GM21529 (cell line): ENCODE data around the gene PBX1.

Experiments
- ATAC-seq: cut with Tn5 transposase; IDR thresholded peaks from one replicate; pipeline ENCODE4 v1.9.1; 2021; ENCODE audit not compliant: unreplicated experiment

The PBX1 gene

DNA sequence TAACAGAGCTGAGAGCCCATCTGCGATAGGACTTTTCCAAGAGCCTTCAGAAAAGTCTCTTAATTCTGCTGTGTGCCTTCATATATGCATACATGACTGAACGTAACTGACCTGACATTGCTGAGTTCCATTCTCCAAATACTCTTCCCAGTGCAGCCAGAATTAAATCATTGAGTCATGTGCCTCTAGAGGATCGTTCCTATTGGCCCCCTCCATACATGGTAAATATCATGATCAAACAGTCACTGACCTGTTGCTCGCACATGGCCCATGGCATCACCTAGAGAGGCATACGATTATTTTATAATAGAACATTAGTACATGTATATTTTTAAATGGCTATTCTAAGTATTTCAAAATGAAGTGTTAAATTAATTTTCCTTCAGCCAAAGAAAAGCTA lies 186.8 kb downstream of the PBX1 start:
- no peak for ATAC-seq

DNA sequence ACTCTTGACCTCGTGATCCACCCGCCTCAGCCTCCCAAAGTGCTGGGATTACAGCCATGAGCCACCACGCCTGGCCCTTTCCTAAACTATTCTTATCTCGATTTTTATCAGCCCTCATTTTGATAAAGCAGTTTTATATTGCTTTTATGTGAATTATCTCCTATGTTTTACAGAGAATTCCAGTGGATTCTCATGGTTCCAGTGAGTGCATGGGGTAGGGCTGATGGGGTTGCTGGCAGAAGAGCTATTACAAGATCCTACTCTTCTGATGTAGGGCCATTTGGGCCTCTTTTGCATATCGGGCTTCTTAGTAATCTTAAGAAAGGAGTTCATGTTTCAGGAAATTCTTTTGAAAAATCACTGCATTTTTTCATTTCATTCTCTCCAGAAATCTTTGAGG lies 187.6 kb downstream of the PBX1 start:
- ATAC-seq = no peak

DNA sequence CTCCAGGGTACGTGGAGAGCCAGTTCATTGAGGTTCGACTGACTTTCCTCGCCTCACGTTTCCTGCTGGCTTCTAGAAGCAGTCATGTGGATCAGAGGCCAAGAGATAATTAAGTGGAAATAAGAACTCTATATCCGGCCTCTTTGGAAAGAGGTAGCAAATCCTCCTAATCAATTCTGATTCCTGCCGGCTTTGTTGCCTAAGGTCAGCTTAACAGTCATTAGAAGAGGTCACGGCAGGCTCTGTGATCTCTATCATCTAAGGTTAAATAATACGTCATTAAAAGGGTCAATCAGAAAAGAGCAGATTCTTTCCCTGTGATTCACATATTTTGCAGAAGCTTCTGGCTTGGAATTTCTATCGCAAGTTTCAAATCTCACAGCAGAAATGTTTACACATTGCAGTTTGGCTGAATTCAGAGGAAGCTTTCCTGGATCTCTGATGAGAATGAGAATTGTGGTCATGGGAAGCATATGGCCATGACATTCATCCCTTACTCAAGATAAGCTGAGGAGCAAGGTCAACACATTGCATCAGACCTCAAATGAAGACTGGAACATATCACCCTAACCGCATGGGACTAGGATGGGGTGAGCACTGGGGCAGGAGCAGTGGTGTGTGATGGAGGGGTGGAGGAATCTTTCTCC lies 189.4 kb downstream of the PBX1 start:
- ATAC-seq = no peak

DNA sequence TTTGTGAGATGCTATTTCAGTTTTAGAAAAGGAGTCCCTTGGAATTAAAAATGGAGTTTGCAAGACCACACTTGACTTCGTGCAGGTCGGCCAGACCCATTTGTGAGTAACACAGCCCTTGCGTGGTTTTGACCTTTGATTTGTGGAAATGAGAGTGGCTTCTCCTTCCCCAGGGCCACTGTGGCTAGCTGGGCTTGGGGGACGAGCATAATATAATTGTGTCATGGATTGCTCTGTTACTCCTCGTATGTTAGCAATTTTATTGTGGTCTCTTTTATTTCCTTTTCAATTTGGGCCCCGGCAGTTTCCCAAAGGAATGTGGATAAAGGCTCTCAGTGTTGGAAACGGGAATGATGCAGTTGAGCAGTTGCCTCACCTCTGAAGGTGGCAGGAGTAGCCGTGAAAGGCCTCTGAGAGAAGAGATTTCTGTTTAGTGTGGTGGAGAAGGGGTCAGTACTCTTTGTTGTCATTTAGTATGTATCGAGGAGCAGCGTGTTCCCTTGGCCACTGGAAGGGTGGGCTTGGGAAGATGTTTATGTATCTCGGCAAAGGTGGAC lies 194.6 kb downstream of the PBX1 start:
- ATAC-seq = no peak

DNA sequence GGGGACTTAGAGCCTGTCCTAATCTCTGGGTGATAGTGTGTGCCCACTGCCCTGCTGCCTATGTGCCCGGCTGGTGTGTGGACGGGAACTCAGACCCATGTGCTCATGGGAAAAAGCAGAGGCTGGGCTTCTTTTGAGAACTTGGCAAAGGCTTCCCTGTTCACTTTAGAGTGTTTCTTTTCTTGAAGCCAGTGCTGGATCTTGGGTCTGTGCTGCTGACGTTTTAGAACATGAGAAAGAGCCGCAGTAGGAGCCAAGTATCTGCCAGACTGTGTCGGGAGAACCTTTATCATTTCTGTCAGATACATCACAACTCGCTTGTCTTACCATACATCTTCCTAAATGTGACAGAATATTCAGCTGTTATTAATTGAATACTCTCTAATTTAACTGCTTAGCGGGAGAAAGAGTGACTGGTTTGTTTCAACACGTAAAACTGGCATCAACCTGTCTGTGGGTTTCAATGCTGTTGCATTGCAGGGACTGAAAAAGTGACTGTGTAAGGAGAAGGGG lies 195.2 kb downstream of the PBX1 start:
- ATAC-seq = no peak

DNA sequence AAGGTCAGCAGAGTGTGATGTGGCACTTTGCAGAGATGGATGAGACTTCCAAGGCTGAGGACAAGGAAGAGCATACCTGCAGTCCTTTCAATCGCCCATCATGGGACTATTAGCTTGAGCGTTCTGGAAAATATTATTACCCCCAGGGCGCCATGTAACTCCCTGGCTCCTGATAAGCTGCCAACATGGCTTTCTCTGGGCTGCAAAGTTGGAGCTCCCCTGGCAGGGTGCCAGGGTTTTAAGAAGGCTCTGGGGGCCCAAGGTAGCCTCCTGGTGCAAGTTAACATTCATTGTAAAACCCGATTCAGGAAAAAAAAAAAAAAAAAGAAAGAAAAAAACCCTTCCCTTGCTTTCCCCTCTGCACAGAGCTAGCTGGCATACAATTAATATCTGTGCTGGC lies 196.7 kb downstream of the PBX1 start:
- no peak for ATAC-seq

DNA sequence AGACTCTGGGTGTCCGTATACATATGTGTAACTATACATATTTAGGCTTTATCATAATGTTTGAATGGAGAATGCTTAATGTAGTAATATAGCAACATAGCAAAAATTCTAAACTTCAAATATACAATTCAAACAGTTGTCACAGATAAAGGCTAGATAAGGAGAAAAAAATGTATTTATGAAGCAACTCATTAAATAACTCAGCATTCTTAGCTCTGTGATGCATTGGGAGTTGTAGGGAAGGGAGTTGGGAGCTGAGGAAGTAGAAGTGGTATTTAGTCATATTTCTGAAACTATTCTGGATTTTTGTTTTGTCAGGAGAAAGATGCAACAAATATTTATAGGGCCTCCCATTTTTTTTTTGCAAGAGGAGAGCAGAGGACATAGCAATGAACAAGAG lies 197.8 kb downstream of the PBX1 start:
- ATAC-seq = no peak

DNA sequence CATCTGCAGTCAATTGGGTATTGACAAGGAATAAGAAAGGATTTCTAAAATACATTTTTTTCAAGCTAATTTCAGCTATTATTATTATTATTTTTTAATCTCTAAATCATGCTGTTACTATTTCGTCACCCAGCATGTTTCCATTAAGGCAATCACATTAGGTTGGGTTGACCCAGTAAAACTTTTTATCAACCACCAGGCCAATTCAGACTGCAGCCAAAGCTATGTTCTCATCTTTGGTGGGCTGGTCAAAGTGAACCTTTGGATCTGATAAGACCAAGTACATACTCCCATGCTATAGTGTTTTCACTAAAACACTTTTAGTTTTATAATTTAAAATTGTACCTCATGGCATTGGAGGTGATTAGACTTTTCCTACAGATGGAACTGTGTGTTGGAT lies 198.6 kb downstream of the PBX1 start:
- ATAC-seq = no peak

DNA sequence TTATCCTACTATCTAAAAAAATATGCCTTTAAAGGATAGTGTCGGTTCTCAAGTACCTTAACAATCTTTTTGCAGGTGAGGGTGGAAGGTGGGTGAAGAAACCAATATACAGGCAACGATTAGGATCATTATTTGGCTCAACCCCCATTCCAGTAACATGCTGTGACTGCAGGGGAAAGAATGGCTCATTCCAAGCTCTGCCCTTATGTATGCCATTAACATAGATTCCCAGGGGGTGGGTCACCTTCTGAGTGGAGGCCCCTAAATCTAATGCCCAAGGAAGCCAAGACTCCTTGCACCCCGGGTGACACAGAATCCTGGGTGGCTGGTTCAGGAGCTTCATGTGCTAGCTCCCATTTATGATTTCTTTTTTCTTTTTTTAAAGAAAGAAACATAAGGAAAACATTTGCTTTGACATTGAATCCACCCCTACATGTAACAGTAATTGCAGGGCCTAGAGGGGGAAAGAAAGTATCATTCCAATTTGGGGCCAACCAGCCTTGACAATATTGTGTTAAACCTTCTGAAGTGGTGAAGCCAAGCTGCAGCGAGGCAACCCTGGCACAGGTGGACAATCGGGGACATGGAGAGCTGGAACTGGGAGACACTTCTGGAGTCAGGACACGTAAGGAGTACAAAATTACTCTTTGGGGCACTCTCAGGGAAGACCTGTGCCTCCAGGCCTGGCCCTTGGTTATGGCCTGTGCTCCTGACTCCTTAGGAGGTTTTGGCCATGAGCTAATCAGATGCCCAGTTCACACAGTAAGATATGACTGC lies 200.3 kb downstream of the PBX1 start:
- no peak for ATAC-seq

DNA sequence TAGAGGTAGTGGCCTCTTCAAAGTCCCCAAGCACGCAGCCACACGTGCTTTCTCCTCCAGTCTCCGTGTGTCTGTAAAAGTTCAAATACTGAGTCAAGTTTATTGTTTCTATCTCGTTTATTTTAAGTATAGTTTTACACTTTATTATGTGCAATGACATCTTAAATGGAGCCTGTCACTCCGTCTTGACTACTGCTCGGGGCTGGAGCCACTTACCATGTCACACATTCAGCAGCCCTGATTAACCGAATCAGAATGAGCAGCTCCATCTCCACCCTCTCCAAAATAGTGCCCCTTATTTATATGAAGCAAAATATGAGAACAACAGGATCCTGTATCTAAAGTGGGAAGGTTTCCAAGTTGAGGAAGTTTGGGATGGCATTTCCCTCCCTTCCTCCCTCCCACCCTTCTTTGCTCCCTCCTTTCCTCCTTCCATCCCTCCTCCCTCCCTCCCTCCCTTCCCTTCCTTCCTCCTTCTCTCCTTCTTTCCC lies 201.0 kb downstream of the PBX1 start:
- ATAC-seq = no peak

DNA sequence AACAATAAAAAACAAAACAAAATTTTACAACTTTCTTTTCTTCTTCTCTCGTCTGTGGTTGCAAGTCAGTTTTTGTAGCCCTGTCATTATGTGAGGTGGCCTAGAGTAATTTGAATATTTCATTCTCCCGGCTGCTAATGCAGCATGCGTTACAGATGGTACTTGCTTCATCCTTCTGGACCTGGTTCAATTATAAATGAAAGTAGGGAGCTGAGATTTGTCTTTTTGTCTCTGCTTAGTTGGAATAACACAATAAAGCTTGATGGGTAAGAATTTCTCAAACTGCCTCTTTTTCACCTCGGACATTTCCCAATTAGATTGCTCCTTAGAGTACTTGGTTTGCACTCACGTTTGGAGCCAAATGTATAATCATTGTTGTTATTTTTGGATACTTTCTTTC lies 201.6 kb downstream of the PBX1 start:
- no peak for ATAC-seq

DNA sequence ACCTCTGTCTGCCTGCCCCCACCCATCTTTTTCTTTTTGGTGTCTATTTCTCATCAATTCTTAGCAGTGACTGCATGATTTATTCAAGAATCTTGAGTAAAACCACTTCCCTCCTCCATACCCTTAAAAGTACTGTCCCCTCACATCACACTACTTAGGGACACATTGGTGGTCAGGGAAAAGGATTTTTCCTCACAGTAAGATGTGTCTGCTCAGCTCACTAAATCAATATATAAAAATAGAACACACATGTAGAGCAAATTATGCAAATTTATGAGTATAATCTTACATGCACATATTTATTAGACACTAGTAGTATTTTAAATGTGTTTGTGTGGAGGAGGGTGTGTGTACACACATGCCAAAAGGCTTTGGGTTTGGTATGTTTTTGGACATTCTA lies 202.0 kb downstream of the PBX1 start:
- no peak for ATAC-seq

DNA sequence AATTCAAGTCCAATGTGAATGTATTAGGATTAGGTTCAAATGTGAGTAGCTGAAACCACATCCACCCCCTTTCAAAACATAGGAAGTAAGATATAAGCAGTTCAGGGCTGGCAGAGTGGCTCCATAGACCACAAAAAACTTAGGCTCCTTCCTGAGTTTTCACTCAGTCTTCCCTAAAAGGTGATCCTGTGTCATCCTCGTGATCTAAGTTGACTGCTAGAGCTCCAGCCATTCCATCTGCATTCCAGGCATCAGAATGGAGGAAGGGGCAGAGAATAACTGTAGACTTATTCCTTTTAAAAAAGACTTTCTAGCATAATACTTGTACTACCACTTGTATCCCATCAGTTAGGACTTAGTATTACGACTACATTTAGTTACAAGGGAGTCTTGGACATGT lies 204.1 kb downstream of the PBX1 start:
- ATAC-seq = no peak

DNA sequence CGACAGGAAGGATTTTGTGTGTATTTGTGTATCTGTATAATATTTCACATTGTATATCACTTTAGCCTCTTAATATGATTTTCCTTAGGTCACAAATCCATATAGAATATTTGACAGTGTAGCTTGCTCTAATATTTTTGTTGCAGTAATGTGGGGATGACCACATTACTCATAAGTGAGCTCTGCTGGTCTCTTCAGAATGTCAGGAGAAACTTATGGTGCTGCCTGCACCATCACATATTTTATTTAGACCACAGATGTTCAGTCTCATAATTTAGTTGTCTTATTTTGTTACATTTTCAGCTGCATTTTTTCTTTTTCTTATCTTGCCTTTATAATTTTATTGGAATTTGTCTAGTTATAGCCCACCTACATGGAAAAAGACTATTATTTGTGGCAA lies 205.3 kb downstream of the PBX1 start:
- no peak for ATAC-seq

DNA sequence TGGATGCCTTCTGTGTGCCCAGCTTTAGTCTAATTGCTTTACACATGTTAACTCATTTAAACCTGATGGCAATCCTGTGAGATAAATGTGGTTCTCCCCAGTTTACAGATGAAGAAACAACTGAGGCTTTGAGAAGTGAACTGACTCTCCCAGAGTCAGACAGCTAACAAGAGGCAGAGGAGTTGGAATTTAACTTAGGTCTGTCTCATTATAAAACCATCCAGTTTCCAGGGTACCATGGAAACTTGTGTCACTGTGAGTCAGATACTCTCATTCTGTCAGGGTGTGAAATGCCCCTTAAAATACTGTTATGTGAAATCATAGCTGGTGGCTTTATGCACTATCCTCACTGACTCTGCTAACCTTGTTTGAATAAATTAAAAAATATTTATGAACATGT lies 206.6 kb downstream of the PBX1 start:
- ATAC-seq = no peak

DNA sequence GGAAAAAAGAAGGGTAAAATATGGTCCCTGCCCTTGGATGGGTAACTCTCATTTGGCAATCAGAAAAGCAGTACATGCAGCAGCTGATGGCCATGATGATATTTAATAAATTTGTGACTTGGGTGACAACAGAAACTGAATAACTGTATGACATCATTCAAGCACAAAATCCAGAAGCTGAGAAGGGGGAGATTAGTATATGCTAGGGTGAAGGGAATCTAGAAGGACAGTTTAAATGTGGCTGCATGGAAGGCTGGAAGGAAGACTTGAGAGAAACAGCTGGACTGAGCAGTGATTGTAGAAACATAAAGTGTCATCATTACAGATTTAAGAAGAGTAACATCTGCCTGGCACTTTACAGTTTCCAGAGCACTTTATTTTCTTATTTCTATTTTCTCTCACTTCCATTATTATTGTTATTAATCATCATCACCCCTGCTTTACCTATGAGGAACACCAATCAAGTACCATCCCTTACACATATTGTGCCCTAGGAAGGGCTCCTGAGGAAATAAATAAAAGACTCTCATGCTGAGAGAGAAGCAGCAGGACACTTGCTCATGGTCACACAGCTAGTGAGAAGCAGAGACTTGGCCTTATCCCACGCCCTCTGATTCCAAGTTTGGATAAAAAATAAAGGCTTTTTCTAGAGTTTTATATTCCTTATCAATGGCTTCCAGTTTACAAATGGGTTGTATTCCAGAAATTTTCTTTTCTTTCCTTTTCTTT lies 207.2 kb downstream of the PBX1 start:
- no peak for ATAC-seq

DNA sequence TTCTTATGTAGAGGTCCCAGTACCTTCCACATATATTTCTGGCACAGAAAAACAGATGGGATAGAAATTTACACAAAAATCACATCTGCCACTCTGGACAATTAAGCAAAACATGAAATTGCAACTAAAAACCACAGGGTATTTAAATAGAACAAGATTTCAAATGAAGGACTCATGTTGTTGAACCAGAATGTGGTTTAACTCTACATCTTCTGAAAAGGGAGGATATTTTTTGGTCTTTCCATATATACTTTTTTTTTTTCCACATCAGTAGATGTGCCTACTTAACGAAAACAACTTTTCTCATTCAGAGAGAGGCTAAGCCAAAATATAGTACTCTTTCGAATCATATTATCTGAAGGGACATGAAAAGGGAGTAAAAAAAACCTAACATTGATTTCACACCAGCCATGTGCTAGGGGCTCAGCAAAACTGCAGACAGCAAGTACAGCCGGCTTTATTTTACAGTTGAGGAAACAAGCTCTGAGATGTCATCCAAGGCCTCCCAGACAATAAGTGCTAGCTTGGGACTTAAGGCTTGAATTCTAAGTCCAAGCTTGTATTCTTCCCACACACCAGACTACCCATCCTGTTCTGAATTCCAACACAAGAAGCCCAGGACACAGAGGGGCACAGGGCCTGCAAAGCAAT lies 208.9 kb downstream of the PBX1 start:
- no peak for ATAC-seq

DNA sequence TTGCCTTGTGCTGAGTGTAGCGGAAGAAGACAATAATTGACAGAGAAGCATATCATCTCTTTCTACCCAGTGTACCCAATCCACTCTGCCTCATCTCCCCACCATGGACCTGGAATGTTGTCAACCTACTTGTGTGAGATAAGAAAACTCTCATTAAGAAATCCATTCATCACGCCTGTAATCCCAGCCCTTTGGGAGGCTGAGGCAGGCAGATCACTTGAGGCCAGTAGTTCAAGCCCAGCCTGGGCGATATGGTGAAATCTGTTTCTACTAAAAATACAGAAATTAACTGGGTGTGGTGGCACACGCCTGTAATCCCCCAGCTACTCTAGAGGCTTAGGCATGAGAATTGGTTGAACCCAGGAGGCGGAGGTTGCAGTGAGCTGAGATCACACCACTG lies 209.6 kb downstream of the PBX1 start:
- ATAC-seq = no peak

DNA sequence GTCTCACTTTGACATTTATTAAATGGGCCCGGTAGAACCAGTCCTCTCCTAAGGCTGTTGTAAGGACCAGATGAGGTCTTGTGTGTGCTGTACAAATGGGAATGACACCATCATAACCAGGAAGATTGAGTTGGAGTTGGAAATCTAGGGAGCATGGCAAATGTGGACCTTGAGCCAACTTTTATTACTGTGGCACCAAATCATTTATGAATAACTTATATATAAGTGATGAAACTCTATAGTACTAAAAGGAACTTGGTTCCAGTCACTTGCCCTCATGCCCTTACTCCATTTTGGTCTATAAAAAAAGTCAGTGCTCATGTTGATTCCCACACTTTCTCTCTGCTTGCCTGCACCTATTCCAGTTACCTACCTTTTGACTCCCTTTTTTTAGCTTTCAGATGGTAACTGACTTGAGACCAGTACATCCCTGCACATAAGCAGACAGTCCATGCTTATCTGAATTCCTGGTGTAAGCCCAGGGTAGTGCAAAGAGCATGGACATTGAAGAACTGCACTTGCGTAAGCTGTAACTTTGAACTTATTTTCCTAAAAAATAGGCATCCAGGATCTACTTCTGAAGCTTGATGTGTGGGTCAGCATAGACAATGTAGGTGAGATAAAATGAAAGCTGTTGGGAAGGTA lies 210.6 kb downstream of the PBX1 start:
- ATAC-seq = no peak

DNA sequence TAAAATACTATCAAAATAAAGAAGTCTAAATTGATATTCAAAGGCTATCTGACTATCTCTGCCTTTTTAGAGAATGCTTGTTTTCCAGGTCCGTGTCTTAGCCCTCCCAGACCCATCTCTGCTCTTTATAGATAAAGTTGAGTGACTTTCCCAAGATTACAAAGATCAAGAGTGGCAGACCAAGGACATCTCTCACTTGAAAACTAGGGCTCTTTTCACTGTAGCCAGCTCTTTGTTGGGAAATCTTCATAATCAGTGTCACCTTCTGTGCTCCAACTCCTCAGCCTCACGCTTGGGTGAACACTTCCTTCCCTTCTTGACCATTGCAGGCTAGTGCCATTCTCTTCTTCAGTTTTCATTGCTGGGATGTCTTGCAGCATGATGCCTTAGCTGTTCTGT lies 211.1 kb downstream of the PBX1 start:
- ATAC-seq = no peak
